Measurements from ENCODE around the gene PAEP. TPM values are rescaled to one million over a fixed set of nuclear protein-coding genes. Genes with fewer than 3 reads are reported as not detected.
"Not testable (repeated sequence)": the region's sequence is repeated elsewhere in the genome, so short reads cannot be mapped to it uniquely, and the experiment has no call there.

The PAEP gene
- total RNA-seq, 5 donors from 2014 or later (not counting 1 experiment from before 2014, with no cell fraction given) = not detected

DNA sequence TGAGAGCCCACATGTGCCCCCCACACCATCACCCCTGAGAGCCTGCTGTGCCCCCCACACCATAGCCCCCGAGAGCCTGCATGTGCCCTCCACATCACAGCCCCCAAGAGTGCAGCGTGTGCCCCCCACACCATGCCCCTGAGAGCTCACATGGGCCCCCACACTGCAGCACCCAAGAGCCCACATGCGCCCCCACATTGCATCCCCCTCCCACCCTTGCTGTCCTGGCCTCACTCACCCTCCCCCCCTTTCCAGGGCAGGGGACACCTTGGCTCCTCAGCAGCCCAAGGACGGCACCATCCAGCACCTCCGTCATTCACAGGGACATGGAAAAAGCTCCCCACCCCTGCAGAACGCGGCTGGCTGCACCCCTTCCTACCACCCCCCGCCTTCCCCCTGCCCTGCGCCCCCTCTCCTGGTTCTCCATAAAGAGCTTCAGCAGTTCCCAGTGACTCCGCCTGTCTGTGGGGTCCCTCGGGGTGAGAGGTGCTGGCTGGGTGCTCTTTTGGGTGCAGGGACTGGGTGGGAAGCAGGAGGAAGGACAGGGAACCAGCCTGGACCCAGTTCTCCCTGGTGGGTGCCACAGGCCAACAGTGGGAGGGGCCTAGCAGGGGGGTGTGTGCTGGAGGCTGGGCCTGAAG, 35.3 kb upstream of the PAEP start:
- ATAC-seq (replicated peaks in 1 of 4) (no peak), DNase-seq (peak in 2 of 35 experiments; percentile 3 to 22)
- no peaks in the 10 kb centered on the region for H3K4me1 ChIP-seq (ENCODE audit: control insufficient read depth in 1 of 2, extremely low read depth in 1 of 2, insufficient read depth in 2 of 2, low read length in 2 of 2)
- H3K27ac ChIP-seq (ENCODE audit: low read length) = no peak overlapping the region
- POLR2A ChIA-PET = no interaction called here
- peaks cover 0 to 45% of the 10 kb centered on the region in 2 experiments for H3K27me3 ChIP-seq (replicated peaks in 1 of 2; ENCODE audit: control insufficient read depth in 2 of 2, extremely low read depth in 1 of 2, insufficient read depth in 2 of 2, low read length in 1 of 2)
- CTCF ChIA-PET = interaction anchor here in 1 of 2 donors (0.6 kb wide), 1 partner anchor 36 kb away, joined by 5 read pairs; no protein-coding TSS in a partner anchor
- WGBS (ENCODE audit: insufficient coverage) = 91% methylated on average over 5 of the region's 11 CpGs
- Mint-ChIP-seq H3K36me3 (no peaks in the 10 kb centered on the region), H3K27me3 (peaks cover 10 to 19% of the 10 kb centered on the region in 2 donors), H3K4me3 (no peak overlapping the region), H3K27ac (no peak overlapping the region), H3K9me3 (no peaks in the 10 kb centered on the region), H3K4me1 (no peaks in the 10 kb centered on the region)
- no peaks in the 10 kb centered on the region for H3K36me3 ChIP-seq (ENCODE audit: control insufficient read depth in 2 of 2, extremely low read depth in 1 of 2, insufficient read depth in 1 of 2, low read length in 1 of 2)
- H3K9me3 ChIP-seq = no peaks in the 10 kb centered on the region
- H3K4me3 ChIP-seq (ENCODE audit: control insufficient read depth in 1 of 2, extremely low read depth in 1 of 2, low read length in 1 of 2) = no peak overlapping the region

- Mint-ChIP-seq H3K4me1 (no peaks in the 10 kb centered on the region), H3K9me3 (no peaks in the 10 kb centered on the region), H3K4me3 (no peak overlapping the region), H3K27me3 (peaks cover 14 to 21% of the 10 kb centered on the region in 2 donors), H3K36me3 (no peaks in the 10 kb centered on the region), H3K27ac (no peak overlapping the region)
- no peak for ATAC-seq (replicated peaks in 1 of 4)
- ChIA-PET CTCF (interaction anchor here in 1 of 2 donors (0.6 kb wide), 1 partner anchor 37 kb away, joined by 5 read pairs; no protein-coding TSS in a partner anchor), POLR2A (no interaction called here)
- Histone ChIP-seq H3K27me3 (replicated peaks in 1 of 2; ENCODE audit: control insufficient read depth in 2 of 2, extremely low read depth in 1 of 2, insufficient read depth in 2 of 2, low read length in 1 of 2) (peaks cover 0 to 41% of the 10 kb centered on the region in 2 experiments), H3K36me3 (ENCODE audit: control insufficient read depth in 2 of 2, extremely low read depth in 1 of 2, insufficient read depth in 1 of 2, low read length in 1 of 2) (no peaks in the 10 kb centered on the region), H3K4me3 (ENCODE audit: control insufficient read depth in 1 of 2, extremely low read depth in 1 of 2, low read length in 1 of 2) (no peak overlapping the region), H3K9me3 (no peaks in the 10 kb centered on the region), H3K4me1 (ENCODE audit: control insufficient read depth in 1 of 2, extremely low read depth in 1 of 2, insufficient read depth in 2 of 2, low read length in 2 of 2) (no peaks in the 10 kb centered on the region), H3K27ac (ENCODE audit: low read length) (no peak overlapping the region)
- WGBS (ENCODE audit: insufficient coverage) = 78% methylated on average over 27 of the region's 30 CpGs
- DNase-seq = peak in 2 of 35 experiments; percentile 10 to 17
Observed at GRCh38 chr9:135526730-135527571, 34.6 kb upstream of the PAEP start.

DNA sequence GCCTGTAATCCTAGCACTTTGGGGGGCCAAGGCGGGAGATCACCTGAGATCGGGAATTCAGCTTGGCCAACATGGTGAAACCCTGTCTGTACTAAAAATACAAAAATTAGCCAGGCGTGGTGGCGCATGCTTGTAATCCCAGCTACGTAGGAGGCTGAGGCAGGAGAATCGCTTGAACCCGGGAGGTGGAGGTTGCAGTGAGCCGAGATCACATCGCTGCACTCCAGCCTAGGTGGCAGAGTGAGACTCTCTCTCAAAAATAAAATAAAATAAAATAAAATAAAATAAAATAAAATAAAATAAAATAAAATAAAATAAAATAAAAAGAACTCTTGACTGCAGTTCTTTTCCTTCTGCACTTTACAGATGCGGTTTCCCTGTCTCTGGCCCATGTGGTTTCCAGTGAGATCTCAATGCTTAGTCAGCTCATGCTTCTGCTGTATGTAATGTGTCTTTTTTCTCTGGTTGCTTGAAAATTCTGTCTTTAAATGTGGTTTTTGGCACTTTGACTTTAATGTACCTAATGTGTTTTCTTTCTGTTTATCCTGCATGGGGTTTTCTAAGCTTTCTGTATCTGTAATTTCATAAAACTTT, 32.6 kb upstream of the PAEP start:
- CTCF ChIA-PET; H3K4me3 ChIP-seq (ENCODE audit: control insufficient read depth in 1 of 2, extremely low read depth in 1 of 2, low read length in 1 of 2); H3K4me1 ChIP-seq (ENCODE audit: control insufficient read depth in 1 of 2, extremely low read depth in 1 of 2, insufficient read depth in 2 of 2, low read length in 2 of 2); ATAC-seq (replicated peaks in 1 of 4); H3K9me3 Mint-ChIP-seq; H3K4me1 Mint-ChIP-seq; POLR2A ChIA-PET; H3K27ac ChIP-seq (ENCODE audit: low read length); H3K36me3 ChIP-seq (ENCODE audit: control insufficient read depth in 2 of 2, extremely low read depth in 1 of 2, insufficient read depth in 1 of 2, low read length in 1 of 2); H3K9me3 ChIP-seq; H3K27ac Mint-ChIP-seq; H3K4me3 Mint-ChIP-seq; H3K36me3 Mint-ChIP-seq: not testable (repeated sequence)
- 76% methylated on average over 2 of the region's 10 CpGs for WGBS (ENCODE audit: insufficient coverage)
- H3K27me3 ChIP-seq (replicated peaks in 1 of 2; ENCODE audit: control insufficient read depth in 2 of 2, extremely low read depth in 1 of 2, insufficient read depth in 2 of 2, low read length in 1 of 2) = peaks cover 0 to 30% of the 10 kb centered on the region in 2 experiments
- peak in 1 of 35 experiments; percentile 7 for DNase-seq
- H3K27me3 Mint-ChIP-seq = peaks cover 14 to 18% of the 10 kb centered on the region in 2 donors

DNA sequence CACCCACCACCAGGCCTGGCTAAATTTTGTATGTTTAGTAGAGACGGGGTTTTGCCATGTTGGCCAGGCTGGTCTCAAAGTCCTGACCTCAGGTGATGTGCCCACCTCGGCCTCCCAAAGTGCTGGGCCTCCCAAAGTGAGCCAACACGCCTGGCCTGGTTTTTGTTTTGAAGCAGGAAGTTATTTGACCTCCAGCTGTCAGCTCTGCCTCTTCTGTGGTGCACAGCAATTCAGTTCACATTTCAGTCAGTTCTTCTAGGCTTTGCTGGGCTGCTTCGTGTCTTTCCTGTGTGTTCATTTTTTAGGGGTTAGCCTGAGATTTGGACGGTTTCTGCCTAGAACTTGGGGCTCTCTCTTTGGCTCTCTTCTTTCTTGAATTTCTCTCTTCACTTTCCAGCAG, 31.4 kb upstream of the PAEP start:
- no peak overlapping the region for H3K27ac Mint-ChIP-seq
- Histone ChIP-seq H3K27ac (ENCODE audit: low read length) (no peak overlapping the region), H3K27me3 (replicated peaks in 1 of 2; ENCODE audit: control insufficient read depth in 2 of 2, extremely low read depth in 1 of 2, insufficient read depth in 2 of 2, low read length in 1 of 2) (peaks cover 0 to 25% of the 10 kb centered on the region in 2 experiments), H3K36me3 (ENCODE audit: control insufficient read depth in 2 of 2, extremely low read depth in 1 of 2, insufficient read depth in 1 of 2, low read length in 1 of 2) (no peaks in the 10 kb centered on the region), H3K9me3 (no peaks in the 10 kb centered on the region), H3K4me1 (ENCODE audit: control insufficient read depth in 1 of 2, extremely low read depth in 1 of 2, insufficient read depth in 2 of 2, low read length in 2 of 2) (no peaks in the 10 kb centered on the region), H3K4me3 (ENCODE audit: control insufficient read depth in 1 of 2, extremely low read depth in 1 of 2, low read length in 1 of 2) (no peak overlapping the region)
- H3K9me3 Mint-ChIP-seq = no peaks in the 10 kb centered on the region
- no peak overlapping the region for H3K4me3 Mint-ChIP-seq
- ChIA-PET CTCF (no interaction called here), POLR2A (no interaction called here)
- H3K36me3 Mint-ChIP-seq = no peaks in the 10 kb centered on the region
- ATAC-seq (replicated peaks in 1 of 4) (no peak), DNase-seq (no peak)
- peaks cover 20 to 24% of the 10 kb centered on the region in 2 donors for H3K27me3 Mint-ChIP-seq
- no peaks in the 10 kb centered on the region for H3K4me1 Mint-ChIP-seq
- WGBS (ENCODE audit: insufficient coverage) = 63% methylated on average over 3 of the region's 5 CpGs

- Mint-ChIP-seq H3K36me3 (no peaks in the 10 kb centered on the region), H3K9me3 (no peaks in the 10 kb centered on the region), H3K27me3 (peaks cover 19 to 20% of the 10 kb centered on the region in 2 donors), H3K4me3 (no peak overlapping the region), H3K4me1 (no peaks in the 10 kb centered on the region), H3K27ac (no peak overlapping the region)
- Histone ChIP-seq H3K27ac (ENCODE audit: low read length) (no peak overlapping the region), H3K4me3 (ENCODE audit: control insufficient read depth in 1 of 2, extremely low read depth in 1 of 2, low read length in 1 of 2) (no peak overlapping the region), H3K36me3 (ENCODE audit: control insufficient read depth in 2 of 2, extremely low read depth in 1 of 2, insufficient read depth in 1 of 2, low read length in 1 of 2) (no peaks in the 10 kb centered on the region), H3K4me1 (ENCODE audit: control insufficient read depth in 1 of 2, extremely low read depth in 1 of 2, insufficient read depth in 2 of 2, low read length in 2 of 2) (no peaks in the 10 kb centered on the region), H3K27me3 (replicated peaks in 1 of 2; ENCODE audit: control insufficient read depth in 2 of 2, extremely low read depth in 1 of 2, insufficient read depth in 2 of 2, low read length in 1 of 2) (peaks cover 0 to 25% of the 10 kb centered on the region in 2 experiments), H3K9me3 (no peaks in the 10 kb centered on the region)
- ChIA-PET POLR2A (no interaction called here), CTCF (no interaction called here)
- WGBS (ENCODE audit: insufficient coverage) = 88% methylated on average over 10 of the region's 10 CpGs
- ATAC-seq (replicated peaks in 1 of 4) (no peak), DNase-seq (peak in 1 of 35 experiments; percentile 17)
Observed at GRCh38 chr9:135531096-135531495, 30.5 kb upstream of the PAEP start.

DNA sequence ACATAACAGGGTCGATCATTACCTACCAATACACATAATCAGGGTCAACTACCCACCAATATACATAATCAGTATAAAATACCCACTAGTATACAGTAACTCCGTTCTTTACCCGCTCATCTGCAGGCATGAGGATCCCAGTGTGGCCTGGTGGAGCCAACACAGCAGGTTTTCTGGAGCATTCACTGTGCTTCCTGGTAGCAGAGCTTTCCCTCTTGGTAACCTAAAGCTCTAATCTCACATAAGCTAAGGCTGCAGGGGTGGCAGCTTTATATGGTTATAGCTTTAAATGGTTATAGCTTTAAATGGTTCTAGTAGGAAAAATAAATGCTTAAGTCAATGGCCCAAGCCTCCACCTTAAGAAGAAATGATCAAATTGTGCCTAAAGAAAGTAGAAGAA, 28.4 kb upstream of the PAEP start:
- Mint-ChIP-seq H3K9me3 (no peaks in the 10 kb centered on the region), H3K27ac (no peak overlapping the region), H3K4me1 (no peaks in the 10 kb centered on the region), H3K27me3 (peaks cover 25 to 26% of the 10 kb centered on the region in 2 donors), H3K4me3 (no peak overlapping the region), H3K36me3 (no peaks in the 10 kb centered on the region)
- no peaks in the 10 kb centered on the region for H3K9me3 ChIP-seq
- DNase-seq (no peak), ATAC-seq (replicated peaks in 1 of 4) (no peak)
- CTCF ChIA-PET = no interaction called here
- H3K4me3 ChIP-seq (ENCODE audit: control insufficient read depth in 1 of 2, extremely low read depth in 1 of 2, low read length in 1 of 2) = no peak overlapping the region
- POLR2A ChIA-PET = no interaction called here
- no peak overlapping the region for H3K27ac ChIP-seq (ENCODE audit: low read length)
- H3K4me1 ChIP-seq (ENCODE audit: control insufficient read depth in 1 of 2, extremely low read depth in 1 of 2, insufficient read depth in 2 of 2, low read length in 2 of 2) = no peaks in the 10 kb centered on the region
- peaks cover 0 to 17% of the 10 kb centered on the region in 2 experiments for H3K27me3 ChIP-seq (replicated peaks in 1 of 2; ENCODE audit: control insufficient read depth in 2 of 2, extremely low read depth in 1 of 2, insufficient read depth in 2 of 2, low read length in 1 of 2)
- WGBS (ENCODE audit: insufficient coverage) = 87% methylated on average over 3 of the region's 3 CpGs
- no peaks in the 10 kb centered on the region for H3K36me3 ChIP-seq (ENCODE audit: control insufficient read depth in 2 of 2, extremely low read depth in 1 of 2, insufficient read depth in 1 of 2, low read length in 1 of 2)
